NCI-H2081 treated with DMSO at 0.1 percent for 48 hours (cell line): Measurements from ENCODE around the gene SRSF10.
"Not testable (repeated sequence)": the region's sequence is repeated elsewhere in the genome, so short reads cannot be mapped to it uniquely, and the experiment has no call there.

Experiments used
- DNase-seq: peaks from one replicate; lab custom pipeline; 2025; lab: John Stamatoyannopoulos, UW

The SRSF10 gene

GRCh38 chr1:23997812-23998211 lies 17.7 kb upstream of the SRSF10 start:
- DNase-seq: no peak

- no peak for DNase-seq
These were observed 16.6 kb upstream of the SRSF10 start for GRCh38 chr1:23996700-23997229.

GRCh38 chr1:23995431-23995837 lies 15.3 kb upstream of the SRSF10 start:
- DNase-seq: no peak

GRCh38 chr1:23992011-23992410 lies 11.9 kb upstream of the SRSF10 start:
- DNase-seq: not testable (repeated sequence)

- no peak for DNase-seq
These were observed 9.1 kb upstream of the SRSF10 start for GRCh38 chr1:23989263-23989662.

GRCh38 chr1:23987038-23987437 lies 6.9 kb upstream of the SRSF10 start:
- DNase-seq: not testable (repeated sequence)

GRCh38 chr1:23984417-23985186 lies 4.5 kb upstream of the SRSF10 start:
- DNase-seq: no peak

- DNase-seq: no peak
These were observed 572 bp upstream of the SRSF10 start for GRCh38 chr1:23980728-23981070.

GRCh38 chr1:23979387-23979880 lies 693 bp downstream of the SRSF10 start:
- DNase-seq: no peak

GRCh38 chr1:23978805-23979204 lies 1.3 kb downstream of the SRSF10 start:
- DNase-seq: no peak

GRCh38 chr1:23977854-23978191 lies 2.3 kb downstream of the SRSF10 start:
- no peak for DNase-seq

GRCh38 chr1:23977187-23977853 lies 2.8 kb downstream of the SRSF10 start:
- no peak for DNase-seq

- no peak for DNase-seq
These were observed 12.3 kb downstream of the SRSF10 start for GRCh38 chr1:23967871-23968270.

- no peak for DNase-seq
These were observed 13.1 kb downstream of the SRSF10 start for GRCh38 chr1:23966973-23967493.

- no peak for DNase-seq
These were observed 15.1 kb downstream of the SRSF10 start for GRCh38 chr1:23964790-23965740.

GRCh38 chr1:23964235-23964668 lies 15.9 kb downstream of the SRSF10 start:
- no peak for DNase-seq

- no peak for DNase-seq
These were observed 16.4 kb downstream of the SRSF10 start for GRCh38 chr1:23963617-23964234.

GRCh38 chr1:23960291-23961020 lies 19.7 kb downstream of the SRSF10 start:
- DNase-seq: no peak

GRCh38 chr1:23959461-23960290 lies 20.5 kb downstream of the SRSF10 start, which contains the start of gene PNRC2:
Gene PNRC2, plus strand, starts transcription at chr1:23959828. Its CDS starts 1,630 bp downstream, at chr1:23961458.
- peak; percentile 92 for DNase-seq
